Progenitor cell of endocrine pancreas (in vitro differentiated cells): ENCODE results near the gene LIPC. TPM values are rescaled to one million over a fixed set of nuclear protein-coding genes. Genes with fewer than 3 reads are reported as not detected.

Experiments
- DNase-seq: peaks from one replicate; pipeline ENCODE4 v3.0.0; 2021; ENCODE audit warnings: low spot score; ENCODE audit not compliant: unreplicated experiment
- H3K27ac Mint-ChIP-seq: 2 replicates; pipeline ENCODE4 v1.8.0; 2021; ENCODE audit warnings: mild to moderate bottlenecking, moderate library complexity, mixed read lengths
- H3K27me3 Mint-ChIP-seq: 2 replicates; pipeline ENCODE4 v1.8.0; 2021; ENCODE audit warnings: mixed read lengths
- H3K36me3 Mint-ChIP-seq: 2 replicates; pipeline ENCODE4 v1.8.0; 2022; ENCODE audit warnings: mixed read lengths; ENCODE audit not compliant: insufficient read depth
- H3K4me1 Mint-ChIP-seq: 2 replicates; pipeline ENCODE4 v1.8.0; 2021; ENCODE audit warnings: low read depth, mixed read lengths
- H3K4me3 Mint-ChIP-seq: 2 replicates; pipeline ENCODE4 v1.8.0; 2021; ENCODE audit warnings: low read depth, mild to moderate bottlenecking, moderate library complexity, mixed read lengths
- H3K9me3 Mint-ChIP-seq: 2 replicates; pipeline ENCODE4 v1.8.0; 2021; ENCODE audit warnings: low read depth, mixed read lengths
- total RNA-seq: library from RNA; stranded (reverse); gene quantifications from 2 replicates; pipeline ENCODE4 v1.2.1, GENCODE V29; 2021
- TF ChIP-seq, protein P1 (sequence below): fragments of 200-600 bp; sonication (generic); IDR thresholded peaks from one replicate; pipeline ENCODE4 v1.5.0; 2021; ENCODE audit warnings: antibody characterized with exemption, mild to moderate bottlenecking; ENCODE audit not compliant: unreplicated experiment

The LIPC gene
- total RNA-seq, 1 donor from 2014 or later = 5.9 TPM

DNA sequence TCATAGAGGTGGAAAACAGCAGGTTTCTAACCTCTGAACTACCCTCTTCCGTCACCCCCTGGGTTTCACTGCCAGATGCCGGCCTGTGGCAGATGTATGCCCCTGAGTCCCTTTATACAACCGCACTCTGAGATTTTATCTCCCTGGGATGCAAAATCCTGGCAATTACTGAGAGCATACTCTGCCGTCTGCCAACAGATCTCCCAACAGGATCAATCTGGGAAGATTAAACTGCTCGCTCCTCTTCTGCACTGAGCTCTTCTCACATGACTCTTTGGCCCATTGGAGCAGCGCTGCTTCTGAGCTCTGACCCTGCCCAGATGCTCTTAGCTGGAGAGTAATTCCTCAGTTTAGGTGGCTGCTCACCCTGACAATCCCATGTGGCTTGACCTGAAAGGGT, 133.2 kb downstream of the LIPC start:
- no peak overlapping the region for H3K27ac Mint-ChIP-seq
- H3K27me3 Mint-ChIP-seq = no peaks in the 10 kb centered on the region
- H3K36me3 Mint-ChIP-seq = no peaks in the 10 kb centered on the region
- H3K4me3 Mint-ChIP-seq = no peak overlapping the region
- peaks cover 7% of the 10 kb centered on the region for H3K4me1 Mint-ChIP-seq
- TF ChIP-seq, protein P1, sequence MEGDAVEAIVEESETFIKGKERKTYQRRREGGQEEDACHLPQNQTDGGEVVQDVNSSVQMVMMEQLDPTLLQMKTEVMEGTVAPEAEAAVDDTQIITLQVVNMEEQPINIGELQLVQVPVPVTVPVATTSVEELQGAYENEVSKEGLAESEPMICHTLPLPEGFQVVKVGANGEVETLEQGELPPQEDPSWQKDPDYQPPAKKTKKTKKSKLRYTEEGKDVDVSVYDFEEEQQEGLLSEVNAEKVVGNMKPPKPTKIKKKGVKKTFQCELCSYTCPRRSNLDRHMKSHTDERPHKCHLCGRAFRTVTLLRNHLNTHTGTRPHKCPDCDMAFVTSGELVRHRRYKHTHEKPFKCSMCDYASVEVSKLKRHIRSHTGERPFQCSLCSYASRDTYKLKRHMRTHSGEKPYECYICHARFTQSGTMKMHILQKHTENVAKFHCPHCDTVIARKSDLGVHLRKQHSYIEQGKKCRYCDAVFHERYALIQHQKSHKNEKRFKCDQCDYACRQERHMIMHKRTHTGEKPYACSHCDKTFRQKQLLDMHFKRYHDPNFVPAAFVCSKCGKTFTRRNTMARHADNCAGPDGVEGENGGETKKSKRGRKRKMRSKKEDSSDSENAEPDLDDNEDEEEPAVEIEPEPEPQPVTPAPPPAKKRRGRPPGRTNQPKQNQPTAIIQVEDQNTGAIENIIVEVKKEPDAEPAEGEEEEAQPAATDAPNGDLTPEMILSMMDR = no peak
- H3K9me3 Mint-ChIP-seq = peaks cover under 1% of the 10 kb centered on the region
- no peak for DNase-seq

DNA sequence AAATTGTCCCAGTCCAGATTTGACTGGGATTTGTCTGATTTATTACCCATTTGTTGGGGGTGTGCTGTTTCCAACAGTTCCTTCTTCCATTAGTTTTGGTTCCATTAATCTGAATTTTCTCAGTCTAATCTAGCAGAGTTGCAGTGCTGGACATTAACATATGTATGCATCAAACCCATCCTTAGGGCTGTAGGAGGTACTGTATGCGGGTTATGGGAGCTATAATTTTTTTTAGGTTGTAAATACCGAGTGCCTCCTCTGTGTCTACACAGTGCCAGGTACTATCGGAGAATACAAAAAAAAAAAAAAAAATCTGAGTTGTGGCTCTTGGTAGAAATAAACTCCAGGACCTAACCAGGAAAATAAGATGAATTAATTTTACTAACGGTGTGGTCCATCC, 133.8 kb downstream of the LIPC start:
- Mint-ChIP-seq H3K27me3 (no peaks in the 10 kb centered on the region), H3K27ac (no peak overlapping the region), H3K4me3 (no peak overlapping the region), H3K9me3 (peaks cover 3% of the 10 kb centered on the region), H3K4me1 (peaks cover 7% of the 10 kb centered on the region), H3K36me3 (no peaks in the 10 kb centered on the region)
- TF ChIP-seq, protein P1 = no peak
- no peak for DNase-seq

DNA sequence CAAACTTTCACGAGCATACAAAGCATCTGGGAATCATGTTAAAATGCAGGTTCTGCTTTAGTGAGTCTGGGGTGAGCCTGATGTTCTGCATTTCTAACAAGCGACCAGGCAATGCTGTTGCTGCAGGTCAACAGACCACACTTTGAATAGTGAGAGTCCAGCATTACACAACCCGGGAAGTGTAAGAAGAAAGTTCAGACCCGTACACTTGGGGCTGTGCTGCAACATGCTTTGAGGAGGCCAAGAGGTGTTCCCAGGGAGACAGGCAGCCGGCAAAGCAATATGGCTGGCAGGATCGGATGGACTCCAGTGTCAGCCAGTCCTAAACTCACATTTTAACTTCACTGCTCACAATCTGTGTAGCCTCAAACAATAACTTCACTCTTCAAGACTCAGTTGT, 134.2 kb downstream of the LIPC start:
- Mint-ChIP-seq H3K27ac (no peak overlapping the region), H3K27me3 (no peaks in the 10 kb centered on the region), H3K36me3 (no peaks in the 10 kb centered on the region), H3K9me3 (peaks cover 3% of the 10 kb centered on the region), H3K4me1 (peaks cover 3% of the 10 kb centered on the region), H3K4me3 (no peak overlapping the region)
- TF ChIP-seq, protein P1 = no peak
- DNase-seq = no peak

DNA sequence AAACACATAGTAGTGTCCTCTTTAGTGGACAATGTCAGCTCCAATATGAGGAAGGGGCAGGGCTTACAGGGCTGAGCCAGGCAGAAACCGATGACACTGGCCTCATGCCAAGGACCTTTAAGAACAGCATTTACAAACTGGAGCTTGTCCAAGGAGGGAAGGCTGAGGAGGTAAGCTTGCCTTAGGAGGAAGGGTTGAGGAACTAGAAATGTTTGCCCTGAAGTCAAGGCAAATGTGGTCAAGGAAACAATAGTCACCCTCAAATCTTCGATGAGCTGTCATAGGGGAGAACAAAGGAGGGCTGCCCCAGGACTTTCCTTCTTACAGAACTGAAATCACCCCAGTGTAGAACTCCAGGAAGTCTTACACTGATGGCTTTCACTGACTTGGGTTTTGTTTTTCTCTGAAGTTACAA, 136.4 kb downstream of the LIPC start:
- no peaks in the 10 kb centered on the region for H3K4me1 Mint-ChIP-seq
- H3K9me3 Mint-ChIP-seq = peaks cover 3% of the 10 kb centered on the region
- H3K36me3 Mint-ChIP-seq = no peaks in the 10 kb centered on the region
- H3K4me3 Mint-ChIP-seq = no peak overlapping the region
- no peak for DNase-seq
- H3K27ac Mint-ChIP-seq = no peak overlapping the region
- H3K27me3 Mint-ChIP-seq = peaks cover 4% of the 10 kb centered on the region
- TF ChIP-seq, protein P1 = no peak

DNA sequence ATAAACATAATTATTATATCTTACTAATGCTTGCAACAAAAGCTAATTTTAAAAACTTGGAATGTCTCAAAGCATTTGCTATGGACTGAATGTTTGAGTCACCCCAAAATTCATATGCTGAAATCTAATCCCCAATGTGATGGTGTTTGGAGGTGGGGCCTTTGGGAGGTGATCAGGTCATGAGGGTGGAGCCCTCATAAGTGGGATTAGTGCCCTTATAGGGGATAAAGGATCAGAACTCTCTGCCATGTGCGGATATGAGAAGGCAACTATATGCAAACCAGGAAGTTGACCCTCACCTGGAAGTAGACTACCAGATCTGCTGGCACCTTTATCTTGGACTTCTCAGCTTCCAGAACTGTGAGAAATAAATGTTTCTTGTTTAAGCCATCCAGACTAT, 137.7 kb downstream of the LIPC start:
- no peaks in the 10 kb centered on the region for H3K4me1 Mint-ChIP-seq
- no peak overlapping the region for H3K4me3 Mint-ChIP-seq
- peaks cover 4% of the 10 kb centered on the region for H3K27me3 Mint-ChIP-seq
- no peaks in the 10 kb centered on the region for H3K36me3 Mint-ChIP-seq
- H3K9me3 Mint-ChIP-seq = peaks cover 3% of the 10 kb centered on the region
- no peak for DNase-seq
- H3K27ac Mint-ChIP-seq = no peak overlapping the region
- TF ChIP-seq, protein P1 = no peak
